Vagina (tissue), 2 donors: ENCODE measurements around the gene HOXD3.
A peak's percentile ranks its signal among the peaks of the same experiment; 100 is the strongest.

Experiments used
- POLR2A ChIP-seq, 2 donors: fragments of 450-650 bp; IDR thresholded peaks; one replicate each; pipeline ENCODE4 v1.6.1; 2017; ENCODE audit warnings: antibody characterized with exemption in 2 of 2, mild to moderate bottlenecking in 2 of 2, moderate library complexity in 2 of 2
- POLR2AphosphoS5 ChIP-seq, 2 donors: sonication (generic); formaldehyde crosslinking; IDR thresholded peaks; one replicate each; pipeline ENCODE4 v1.9.0; 2017; ENCODE audit warnings: antibody characterized with exemption in 2 of 2, mild to moderate bottlenecking in 2 of 2, low read depth in 1 of 2; ENCODE audit not compliant: insufficient read depth in 1 of 2
- TF ChIP-seq, protein P1 (sequence below), 3 experiments: fragments of 450-650 bp in 2 of 3; fragments of 200-600 bp in 1 of 3; sonication (generic) in 1 of 3; IDR thresholded peaks; one replicate each; pipeline ENCODE4 v1.5.1; 2017 to 2019; ENCODE audit warnings: antibody characterized with exemption in 3 of 3, mild to moderate bottlenecking in 2 of 3, moderate library complexity in 2 of 3

DNA sequence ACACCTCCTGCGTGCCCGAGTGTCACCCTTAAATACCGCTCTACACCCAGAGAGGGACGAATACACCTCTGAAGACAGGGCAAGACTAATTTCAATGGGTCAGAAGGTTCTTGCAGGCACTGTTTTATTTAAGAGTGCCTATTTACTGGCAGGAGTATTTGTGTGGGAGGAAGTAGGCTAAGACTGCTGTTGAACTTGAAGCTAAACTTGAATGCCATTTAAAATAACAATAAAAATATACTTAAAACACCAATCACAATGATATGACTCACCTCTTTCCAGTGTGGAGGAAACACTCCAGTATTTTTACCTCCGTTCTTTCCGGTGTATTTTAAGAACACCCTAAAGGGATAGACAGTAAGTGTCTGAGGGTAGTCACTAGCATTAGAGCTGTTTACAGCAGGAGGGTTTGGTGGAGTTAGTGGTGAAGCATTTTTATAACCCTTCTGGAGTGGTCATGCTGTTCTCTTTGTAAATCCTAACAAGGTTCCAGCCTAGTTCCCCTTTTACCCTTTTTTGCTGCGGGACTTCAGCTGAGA is 21.7 kb downstream of the HOXD3 start:
- TF ChIP-seq, protein P1, sequence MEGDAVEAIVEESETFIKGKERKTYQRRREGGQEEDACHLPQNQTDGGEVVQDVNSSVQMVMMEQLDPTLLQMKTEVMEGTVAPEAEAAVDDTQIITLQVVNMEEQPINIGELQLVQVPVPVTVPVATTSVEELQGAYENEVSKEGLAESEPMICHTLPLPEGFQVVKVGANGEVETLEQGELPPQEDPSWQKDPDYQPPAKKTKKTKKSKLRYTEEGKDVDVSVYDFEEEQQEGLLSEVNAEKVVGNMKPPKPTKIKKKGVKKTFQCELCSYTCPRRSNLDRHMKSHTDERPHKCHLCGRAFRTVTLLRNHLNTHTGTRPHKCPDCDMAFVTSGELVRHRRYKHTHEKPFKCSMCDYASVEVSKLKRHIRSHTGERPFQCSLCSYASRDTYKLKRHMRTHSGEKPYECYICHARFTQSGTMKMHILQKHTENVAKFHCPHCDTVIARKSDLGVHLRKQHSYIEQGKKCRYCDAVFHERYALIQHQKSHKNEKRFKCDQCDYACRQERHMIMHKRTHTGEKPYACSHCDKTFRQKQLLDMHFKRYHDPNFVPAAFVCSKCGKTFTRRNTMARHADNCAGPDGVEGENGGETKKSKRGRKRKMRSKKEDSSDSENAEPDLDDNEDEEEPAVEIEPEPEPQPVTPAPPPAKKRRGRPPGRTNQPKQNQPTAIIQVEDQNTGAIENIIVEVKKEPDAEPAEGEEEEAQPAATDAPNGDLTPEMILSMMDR (IDR thresholded peaks at IDR 0.05) = no peak
- TF ChIP-seq POLR2AphosphoS5 (IDR thresholded peaks at IDR 0.05; ENCODE audit: insufficient read depth in 1 of 2, low read depth in 1 of 2) (peak in 1 of 2 donors; percentile 47), POLR2A (IDR thresholded peaks at IDR 0.05) (no peak)
